NCI-H2107 (cell line): ENCODE data around the gene INTS12.

ENCODE experiments used
- DNase-seq: peaks from one replicate; lab custom pipeline; 2025; lab: John Stamatoyannopoulos, UW

The INTS12 gene

DNA sequence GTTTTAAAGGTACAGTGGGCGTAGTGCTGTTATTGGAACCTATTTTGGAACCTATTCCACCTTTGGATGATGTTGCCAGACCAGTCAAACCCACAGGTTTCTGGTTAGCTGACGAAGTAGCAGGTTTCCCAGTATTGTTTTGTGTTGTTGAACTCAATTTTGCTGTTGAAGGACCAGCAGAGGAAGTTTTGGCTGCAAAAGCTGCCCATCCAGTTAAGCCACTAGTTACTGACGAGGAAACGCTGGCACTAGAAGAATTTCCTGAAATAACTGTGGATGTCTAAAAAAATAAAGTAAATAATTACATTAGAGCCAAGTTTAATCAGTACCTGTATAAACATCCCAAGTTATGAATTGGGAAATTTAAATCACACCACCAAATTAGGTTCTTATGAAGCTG is 25.5 kb downstream of the INTS12 start:
- DNase-seq: no peak

DNA sequence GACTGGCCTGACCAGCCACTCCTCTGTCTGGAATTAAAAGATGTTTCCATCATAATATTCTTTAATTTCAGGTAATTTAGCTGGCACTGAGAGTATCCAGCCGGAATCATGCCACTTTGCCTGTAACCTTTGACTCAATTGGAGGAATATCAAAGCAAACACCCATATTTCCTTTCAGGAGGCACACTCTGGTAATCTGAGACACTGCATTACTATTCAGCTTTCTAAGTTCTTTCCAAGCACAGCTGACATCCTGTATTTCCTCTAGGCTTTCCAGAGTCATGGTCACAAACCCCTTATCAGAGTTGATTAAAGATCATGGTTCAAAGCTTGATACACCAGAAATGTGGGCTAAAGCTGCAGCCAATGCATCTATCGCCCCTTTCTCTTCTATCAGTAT is 29.3 kb downstream of the INTS12 start:
- no peak for DNase-seq

DNA sequence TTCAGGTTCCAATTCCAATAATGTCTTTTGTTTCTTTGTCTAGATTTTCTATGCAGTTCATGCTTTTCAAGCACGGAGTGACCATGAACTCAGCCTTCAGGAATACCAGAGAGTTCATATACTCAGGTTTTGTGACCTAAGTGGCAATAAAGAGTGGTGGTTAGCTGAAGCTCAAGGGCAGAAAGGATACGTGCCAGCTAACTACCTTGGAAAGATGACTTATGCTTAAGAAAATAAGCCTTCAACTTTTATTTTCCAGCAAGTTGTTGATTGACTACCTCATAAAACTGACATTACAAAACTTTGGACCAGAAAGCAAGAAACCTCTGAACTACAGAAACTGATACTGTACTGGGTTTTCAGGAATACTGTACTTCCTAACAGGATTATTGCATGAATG is 30.8 kb downstream of the INTS12 start:
- DNase-seq: no peak

DNA sequence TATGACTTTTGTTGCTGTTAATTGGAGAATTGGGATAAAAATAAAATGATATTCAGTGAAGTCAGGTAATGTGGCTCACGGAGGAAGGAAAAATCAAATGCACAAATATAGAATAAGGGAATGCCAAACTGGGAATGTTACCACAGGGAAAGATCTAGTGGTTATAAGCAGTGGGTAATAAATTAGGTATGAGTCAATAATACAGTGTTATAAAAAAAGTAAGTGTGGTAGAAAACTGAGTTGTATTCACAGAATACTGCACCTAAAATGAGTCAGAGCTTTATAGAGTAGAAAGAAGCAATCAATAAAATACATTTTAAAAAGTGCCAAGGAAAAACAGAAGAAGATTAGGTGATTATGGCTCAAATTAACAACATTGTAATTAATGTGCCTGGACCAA is 34.5 kb downstream of the INTS12 start:
- DNase-seq: no peak

DNA sequence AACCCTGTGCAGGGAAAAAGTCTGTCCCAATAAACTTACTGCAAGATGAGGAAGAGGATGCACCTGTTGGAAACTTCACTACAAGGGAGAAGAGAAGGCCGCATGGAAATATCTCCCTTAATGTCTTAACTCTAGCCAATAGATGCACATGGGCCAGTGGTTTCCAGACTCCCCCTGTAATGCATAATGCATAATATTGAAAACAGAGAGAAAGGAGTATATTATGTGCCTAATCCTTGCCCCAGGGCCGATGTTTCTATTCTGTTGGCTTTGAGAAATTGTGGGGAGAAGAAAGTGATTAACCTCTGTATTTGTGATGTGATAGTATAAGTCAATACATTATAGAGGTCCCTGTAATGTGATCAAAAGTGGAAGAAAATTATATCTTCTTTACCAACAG is 37.2 kb downstream of the INTS12 start:
- no peak for DNase-seq

DNA sequence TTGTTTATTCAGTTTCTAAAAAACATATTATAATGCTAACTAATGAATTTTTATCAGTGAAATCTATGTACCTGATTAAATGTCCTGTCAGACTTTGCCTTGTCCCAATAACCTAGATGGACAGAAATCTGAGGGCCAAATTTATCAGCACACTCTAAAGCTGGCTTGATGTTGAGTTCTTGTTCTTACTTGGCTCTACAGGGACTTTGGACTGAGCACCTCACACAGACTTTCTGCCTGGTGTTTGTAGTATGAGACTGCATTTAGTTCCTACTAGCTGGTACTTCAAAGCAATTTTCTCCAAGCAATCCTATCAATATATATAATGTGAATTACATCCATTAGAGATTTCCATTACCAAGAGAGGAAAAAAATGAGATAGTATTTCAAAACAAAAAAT is 37.8 kb downstream of the INTS12 start:
- DNase-seq: no peak

DNA sequence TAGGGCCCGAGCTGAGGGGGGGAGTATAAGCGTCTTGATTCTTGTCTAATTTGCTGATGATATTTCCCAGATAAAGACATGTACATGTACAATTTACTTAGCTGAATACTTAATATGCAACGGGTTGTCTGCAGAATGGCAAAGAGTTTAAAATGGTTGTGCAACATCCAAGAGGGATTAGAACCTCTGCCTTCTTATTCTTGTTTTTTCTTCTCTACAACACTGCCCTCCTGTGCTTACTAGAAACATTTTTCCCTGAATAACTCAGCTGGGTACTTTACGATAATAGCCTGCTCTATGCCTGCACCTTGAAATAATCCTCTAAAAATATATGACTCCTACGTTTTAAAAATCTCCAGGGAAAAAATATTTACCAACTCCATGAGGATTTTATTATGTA is 41.8 kb downstream of the INTS12 start:
- no peak for DNase-seq

DNA sequence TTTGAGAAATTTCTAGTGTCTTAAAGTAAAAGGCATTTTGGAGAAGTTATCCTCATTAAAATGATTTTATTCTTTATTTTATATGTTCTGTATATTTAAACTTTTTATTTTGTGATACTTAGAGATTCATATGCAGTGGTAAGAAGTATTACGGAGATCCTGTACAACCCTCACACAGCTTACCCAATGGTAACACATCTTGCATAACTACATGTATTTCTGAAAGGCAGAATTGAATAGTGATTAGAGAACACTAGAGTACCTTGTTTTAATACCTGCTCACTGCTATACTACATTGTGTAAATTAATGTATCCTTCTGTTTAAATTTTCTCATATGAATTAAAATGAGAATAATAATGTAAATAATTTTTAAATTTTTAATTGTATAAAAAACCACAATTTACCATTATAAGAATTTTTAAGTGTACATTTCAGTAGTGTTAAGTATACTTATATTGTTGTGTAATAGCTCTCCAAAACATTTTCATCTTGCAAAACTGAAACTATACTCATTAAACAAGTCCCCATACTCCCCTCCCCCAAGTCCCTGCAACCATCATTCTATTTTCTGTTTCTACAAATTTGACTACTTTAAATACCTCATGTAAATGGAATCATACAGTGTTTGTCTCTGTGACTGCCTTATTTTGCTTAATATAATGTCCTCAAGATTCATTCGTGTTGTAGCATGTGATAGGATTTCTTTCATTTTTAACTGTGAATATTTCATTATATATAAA is 45.4 kb downstream of the INTS12 start:
- DNase-seq: no peak

DNA sequence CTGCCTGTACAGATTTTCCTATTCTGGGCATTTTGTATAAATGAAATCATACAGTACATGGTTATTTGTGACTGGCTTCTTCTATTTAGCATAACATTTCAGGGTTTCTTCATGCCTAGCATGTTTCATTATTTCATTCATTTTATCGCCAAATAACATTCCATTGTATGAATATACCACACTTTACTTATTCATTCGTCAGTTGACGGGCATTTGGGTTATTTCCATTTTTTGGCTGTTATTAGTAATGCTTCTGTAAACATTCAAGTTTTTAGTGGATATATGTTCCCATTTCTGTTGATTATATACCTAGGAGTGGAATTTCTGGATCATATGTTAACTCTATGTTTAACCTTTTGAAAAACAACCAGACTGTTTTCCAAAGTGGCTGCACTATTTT is 47.5 kb downstream of the INTS12 start:
- DNase-seq: no peak

DNA sequence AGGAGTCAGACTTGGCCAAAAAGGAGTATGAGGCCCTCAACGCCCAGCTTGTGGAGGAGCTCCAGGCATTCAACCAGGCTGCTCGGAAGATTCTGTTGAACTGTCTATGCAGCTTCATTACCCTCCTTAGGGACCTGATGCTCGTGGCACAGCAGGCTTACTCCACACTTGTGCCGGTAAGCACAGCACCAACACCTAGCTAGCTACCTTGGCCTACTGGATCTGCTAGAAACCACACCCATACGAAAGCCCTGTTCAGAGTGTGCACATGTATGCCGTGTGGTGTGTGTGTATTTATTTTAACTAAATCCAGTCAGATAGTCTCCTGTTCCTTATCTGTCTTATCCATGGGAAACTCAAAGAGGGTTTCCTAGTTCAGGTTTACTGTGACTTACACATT is 49.3 kb downstream of the INTS12 start:
- no peak for DNase-seq

DNA sequence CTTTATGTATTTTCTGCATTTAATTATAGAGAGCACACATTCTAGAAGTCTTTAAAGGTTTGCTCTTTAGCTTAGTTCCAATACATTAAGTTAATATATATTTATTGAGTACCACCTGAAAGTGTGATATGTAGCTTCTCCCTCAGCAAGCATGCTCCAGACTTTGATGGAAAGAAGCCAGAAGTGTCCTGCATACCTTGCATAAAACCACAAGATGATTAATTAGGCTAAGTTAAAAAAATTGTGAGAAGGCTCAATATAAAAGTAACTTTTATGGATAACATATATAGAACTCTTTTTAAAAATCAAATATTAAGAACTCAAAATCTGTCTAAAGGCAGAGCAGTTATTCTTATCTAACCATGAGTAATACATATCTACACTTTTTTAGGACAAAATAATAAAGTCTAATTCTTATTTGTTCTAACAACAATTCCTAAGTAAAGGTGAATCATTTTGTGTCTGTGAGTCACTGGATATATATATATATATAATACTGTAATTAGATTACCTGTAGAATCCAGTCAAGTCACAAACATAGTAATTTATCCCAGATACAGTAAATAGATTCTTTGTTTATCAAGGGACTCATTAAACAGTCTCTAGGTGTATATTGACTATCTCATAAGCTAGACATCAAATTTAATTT is 51.2 kb downstream of the INTS12 start:
- DNase-seq: no peak

DNA sequence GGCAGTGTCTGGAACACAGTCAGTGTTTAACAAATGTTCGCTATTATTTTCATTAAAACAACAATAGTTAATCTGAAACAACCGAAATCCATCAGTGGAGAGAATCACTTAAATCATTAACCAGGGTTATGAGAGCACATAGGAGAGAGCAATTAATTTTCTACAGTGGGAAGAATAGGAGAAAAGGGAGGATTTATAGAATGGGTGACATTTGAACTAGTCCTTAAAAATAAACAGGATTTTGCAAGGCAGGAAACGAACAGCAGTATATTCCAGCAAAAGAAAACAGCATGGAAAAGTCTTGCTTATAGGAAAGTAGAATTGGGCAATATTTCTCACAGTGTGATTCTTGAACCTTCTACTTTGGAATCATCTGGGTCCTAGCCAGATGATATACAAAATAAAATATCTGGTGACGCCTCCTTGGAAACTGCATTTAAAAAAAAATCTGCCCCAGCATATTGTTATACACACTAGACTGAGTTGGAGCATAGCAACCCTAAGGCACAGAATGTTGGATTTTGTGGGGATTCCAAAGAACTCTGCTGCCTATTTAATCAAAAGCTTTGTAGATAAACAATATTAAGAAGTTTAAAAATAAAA is 56.1 kb downstream of the INTS12 start:
- no peak for DNase-seq

DNA sequence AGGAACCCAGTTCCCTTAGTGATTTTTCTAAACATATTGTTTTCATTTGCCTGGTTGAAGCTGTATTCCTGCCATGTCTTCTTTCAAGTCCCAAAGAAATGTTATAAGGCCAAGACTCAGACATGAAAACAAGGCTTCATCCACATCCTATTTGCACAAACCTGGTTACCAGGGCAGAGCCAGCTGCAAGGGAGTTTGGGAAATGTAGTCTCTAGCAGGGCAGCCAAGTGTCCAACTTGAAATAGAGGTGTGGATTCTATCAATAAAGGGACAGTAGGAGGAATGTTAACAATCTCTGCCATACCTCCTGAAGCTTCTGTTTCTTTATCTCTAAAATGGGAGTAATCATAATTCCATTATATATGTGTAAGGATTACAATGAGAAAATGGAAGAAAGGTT is 56.6 kb downstream of the INTS12 start:
- DNase-seq: no peak

DNA sequence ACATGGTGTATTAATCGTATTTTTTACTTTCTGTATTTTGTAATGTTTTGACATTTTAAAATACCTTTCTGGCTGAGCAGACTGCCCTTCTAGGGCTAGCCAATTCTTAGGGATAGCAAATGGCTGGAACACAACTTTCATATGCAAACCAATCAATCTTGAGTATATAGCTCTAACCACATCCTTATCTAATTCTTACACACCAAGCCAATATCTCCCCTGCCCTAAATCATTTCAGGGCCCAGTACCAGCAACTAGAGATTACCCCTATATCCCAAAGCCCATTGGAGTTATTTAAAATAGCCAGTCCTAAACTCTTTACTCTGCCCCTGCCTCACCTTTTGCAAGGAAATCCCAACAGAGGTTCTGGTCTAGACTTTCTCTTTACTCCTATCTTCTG is 58.3 kb downstream of the INTS12 start:
- no peak for DNase-seq

DNA sequence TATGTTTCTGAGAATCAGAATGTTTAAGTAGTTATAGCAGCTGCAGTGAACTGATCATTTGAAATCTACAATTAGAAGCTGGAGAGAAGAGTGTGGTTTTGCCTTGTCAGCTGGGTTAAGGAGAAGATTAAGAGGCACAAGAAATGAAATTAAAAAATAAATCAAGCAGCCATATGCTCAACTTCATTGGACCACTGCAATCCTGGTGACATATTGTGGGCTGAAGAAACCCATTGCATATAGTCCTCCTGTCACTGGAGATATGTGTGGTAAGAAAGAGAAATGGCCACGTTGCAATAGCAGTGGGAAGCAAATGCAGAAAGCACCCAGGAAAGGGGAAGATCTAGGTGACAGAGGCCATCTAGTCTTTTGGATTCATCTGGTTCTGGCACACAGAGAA is 63.0 kb downstream of the INTS12 start:
- DNase-seq: no peak

DNA sequence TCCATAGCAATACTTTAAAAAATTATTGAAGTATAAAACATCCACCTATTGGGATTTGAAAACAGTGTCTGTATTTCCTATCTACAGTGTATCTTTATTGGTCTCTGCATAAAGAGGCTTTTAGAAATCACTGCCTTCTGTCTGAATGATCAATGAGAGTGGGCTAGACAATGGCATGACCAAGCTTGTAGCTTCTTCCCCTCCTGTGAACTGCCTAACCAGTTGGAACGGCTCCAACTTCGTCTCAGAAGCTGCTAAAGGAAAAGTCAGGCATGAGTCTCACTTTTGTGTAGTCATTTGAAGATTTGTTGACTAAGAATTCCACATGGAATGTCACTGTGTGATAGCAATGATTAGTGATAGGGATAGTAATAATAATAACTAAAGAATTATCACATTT is 64.2 kb downstream of the INTS12 start:
- DNase-seq: no peak

DNA sequence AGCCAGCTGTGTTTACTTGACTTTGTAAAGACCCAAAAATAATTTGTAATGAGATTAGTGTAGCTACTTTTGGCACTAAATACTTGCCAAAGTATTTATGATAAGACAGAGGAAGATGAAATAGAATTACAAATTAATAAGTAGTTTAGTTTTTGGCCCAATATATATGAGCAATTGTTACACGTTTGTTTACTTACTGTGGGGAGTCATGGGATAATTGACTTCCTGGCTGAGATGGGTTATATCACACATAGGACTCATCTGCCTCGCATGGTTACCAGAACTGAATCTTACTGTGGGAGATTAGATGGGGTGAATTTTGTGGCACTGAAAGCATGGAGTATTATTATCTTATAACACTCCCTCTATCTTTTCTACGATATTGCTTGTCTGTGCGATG is 66.6 kb downstream of the INTS12 start:
- DNase-seq: no peak

DNA sequence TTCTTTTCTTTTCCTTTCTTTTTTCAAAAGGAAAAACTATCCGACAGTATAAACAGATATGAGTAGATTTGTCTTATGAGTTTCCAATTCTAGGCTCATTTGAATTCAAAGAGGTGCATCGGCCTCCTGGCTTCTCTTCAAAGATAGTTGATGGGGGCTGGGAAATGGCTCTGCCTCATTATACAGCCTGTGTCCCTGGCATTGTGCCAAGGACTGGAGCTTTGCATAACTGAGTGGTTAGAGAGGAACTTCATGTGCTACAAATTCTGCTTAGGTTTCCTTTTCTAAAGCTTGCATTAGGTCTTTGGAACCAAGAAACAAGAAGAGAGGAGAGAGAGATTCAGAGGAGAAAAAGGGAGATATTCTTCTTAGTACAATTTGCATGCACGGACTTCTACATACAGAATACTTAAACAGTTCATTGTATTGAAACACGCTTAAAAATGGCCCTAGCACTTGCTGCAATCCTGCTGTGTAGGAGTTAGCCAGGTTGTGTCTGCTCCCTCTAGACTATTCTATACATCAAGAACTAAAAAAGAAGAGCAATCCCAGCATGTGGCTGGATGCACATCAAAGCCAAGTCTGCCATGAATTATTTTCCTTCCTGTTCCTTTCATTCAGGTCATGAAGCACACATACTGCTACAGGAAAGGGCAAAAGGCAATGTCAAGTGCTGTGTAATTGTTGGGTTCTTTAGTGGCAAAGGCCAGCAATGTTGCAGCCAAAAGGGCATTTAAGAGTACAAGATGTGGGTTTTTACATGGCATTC is 70.9 kb downstream of the INTS12 start:
- peak; percentile 22 for DNase-seq

DNA sequence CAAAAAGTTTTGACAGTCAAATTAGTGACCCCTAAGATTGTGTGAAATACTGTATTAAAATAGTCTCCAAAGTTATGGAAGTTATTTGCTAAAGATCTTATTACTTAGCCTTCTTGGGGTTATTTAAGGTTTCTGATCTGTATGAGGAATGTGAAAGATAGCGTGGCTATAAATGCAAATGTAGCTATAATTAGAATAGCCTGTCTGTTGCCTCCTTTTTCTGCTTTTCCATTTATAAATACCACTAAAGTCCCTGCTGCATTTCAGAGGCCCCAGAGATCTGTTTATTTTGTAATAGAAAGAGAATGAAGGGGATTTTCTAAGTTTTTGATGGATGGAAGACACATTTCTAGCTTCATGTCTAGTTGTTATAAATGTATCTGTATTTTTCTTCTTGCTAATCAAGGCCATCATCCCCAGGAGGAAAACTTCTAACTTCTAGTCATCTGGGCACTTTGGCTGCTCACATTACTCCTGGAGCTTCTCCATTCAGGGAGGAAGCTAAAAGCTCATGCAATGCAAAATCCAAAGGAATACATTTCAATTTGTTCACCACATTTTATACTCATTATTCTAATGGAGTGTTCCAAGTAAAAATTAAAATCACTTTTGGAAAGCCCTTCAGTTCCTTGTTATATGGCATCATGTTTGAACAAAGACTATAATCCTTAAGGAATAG is 73.9 kb downstream of the INTS12 start:
- no peak for DNase-seq

DNA sequence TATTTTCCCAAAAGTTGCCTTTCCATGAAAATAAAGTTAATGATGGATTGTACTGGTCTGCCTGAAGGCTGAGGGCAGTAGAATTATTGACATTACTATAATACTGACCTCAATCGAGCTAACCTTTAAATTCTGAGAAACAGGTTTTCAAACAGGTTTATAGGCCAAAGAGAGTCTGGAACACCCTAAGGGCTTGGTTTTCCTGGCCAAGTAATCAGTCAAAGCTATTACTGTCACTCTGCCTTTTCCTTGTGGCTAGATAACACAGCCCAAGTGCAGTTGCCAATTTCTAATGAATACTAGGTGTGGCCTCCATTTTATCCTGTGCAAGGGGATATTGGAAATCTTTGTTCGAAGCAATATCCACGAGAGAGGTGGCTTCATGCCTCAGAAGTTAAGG is 75.2 kb downstream of the INTS12 start:
- no peak for DNase-seq
